Loucy (cell line): ENCODE measurements around the gene PABPC1L2B.
"Not testable (repeated sequence)": the region's sequence is repeated elsewhere in the genome, so short reads cannot be mapped to it uniquely, and the experiment has no call there.

ENCODE experiments used
- H2AFZ ChIP-seq: fragments of 200-600 bp; sonication (generic); 2 replicates; pipeline ENCODE4 v1.6.0; 2016; ENCODE audit warnings: antibody characterized with exemption, mild to moderate bottlenecking, low read length, moderate library complexity
- H3F3A ChIP-seq: fragments of 200-600 bp; 2 replicates; pipeline ENCODE4 v1.6.0; 2016; ENCODE audit warnings: antibody characterized with exemption, low read depth, mild to moderate bottlenecking
- H3K27me3 ChIP-seq: fragments of 200-600 bp; sonication (generic); 2 replicates; pipeline ENCODE4 v1.6.1; 2014; ENCODE audit warnings: low read length, mild to moderate bottlenecking; ENCODE audit not compliant: insufficient read depth, poor library complexity, severe bottlenecking
- H3K36me3 ChIP-seq: fragments of 200-600 bp; sonication (generic); 2 replicates; pipeline ENCODE4 v1.6.1; 2016; ENCODE audit warnings: low read length; ENCODE audit not compliant: insufficient read depth
- H3K4me1 ChIP-seq: fragments of 200-600 bp; sonication (generic); 2 replicates; pipeline ENCODE4 v1.5.1; 2014; ENCODE audit warnings: low read length, mild to moderate bottlenecking; ENCODE audit not compliant: insufficient read depth, poor library complexity, severe bottlenecking
- H3K4me2 ChIP-seq: fragments of 200-600 bp; sonication (generic); 2 replicates; pipeline ENCODE4 v1.6.0; 2014; ENCODE audit warnings: antibody characterized with exemption, low read length, low read depth, mild to moderate bottlenecking; ENCODE audit not compliant: poor library complexity, severe bottlenecking
- H3K4me3 ChIP-seq: fragments of 200-600 bp; sonication (generic); 2 replicates; pipeline ENCODE4 v1.5.1; 2014; ENCODE audit warnings: low read length, mild to moderate bottlenecking, mixed read lengths; ENCODE audit not compliant: poor library complexity, severe bottlenecking
- H3K79me2 ChIP-seq: fragments of 200-600 bp; sonication (generic); 2 replicates; pipeline ENCODE4 v1.6.1; 2014; ENCODE audit warnings: low read length; ENCODE audit not compliant: insufficient read depth
- H3K9ac ChIP-seq: fragments of 200-600 bp; sonication (generic); 2 replicates; pipeline ENCODE4 v1.6.0; 2014; ENCODE audit warnings: mild to moderate bottlenecking, low read depth, low read length, moderate library complexity; ENCODE audit not compliant: poor library complexity, severe bottlenecking
- H3K9me2 ChIP-seq: fragments of 200-600 bp; sonication (generic); replicated peaks from 2 replicates; pipeline ENCODE4 v1.6.1; 2016; ENCODE audit warnings: low read depth, low read length, mixed read lengths
- H3K9me3 ChIP-seq: fragments of 200-600 bp; sonication (generic); 2 replicates; pipeline ENCODE4 v1.6.1; 2014; ENCODE audit warnings: mild to moderate bottlenecking, antibody characterized with exemption, low read length, low read depth; ENCODE audit not compliant: insufficient read depth
- H4K20me1 ChIP-seq: fragments of 200-600 bp; sonication (generic); 2 replicates; pipeline ENCODE4 v1.6.0; 2014; ENCODE audit warnings: antibody characterized with exemption, low read length, mild to moderate bottlenecking; ENCODE audit not compliant: insufficient read depth, poor library complexity, severe bottlenecking

PABPC1L2B gene

GRCh38 chrX:73002733-73003132 lies at the start of gene PABPC1L2B:
Gene PABPC1L2B, plus strand, starts transcription at chrX:73002939. Its CDS starts 704 bp downstream, at chrX:73003643.
- H3F3A ChIP-seq, H3K9ac ChIP-seq, H3K36me3 ChIP-seq, H3K4me1 ChIP-seq, H3K79me2 ChIP-seq, H3K9me2 ChIP-seq, H3K4me2 ChIP-seq, H4K20me1 ChIP-seq, H3K9me3 ChIP-seq, H2AFZ ChIP-seq, H3K4me3 ChIP-seq, H3K27me3 ChIP-seq: not testable (repeated sequence)

GRCh38 chrX:72959971-72960370 lies 42.8 kb upstream of the PABPC1L2B start:
- not testable (repeated sequence) for H3K79me2 ChIP-seq, H3F3A ChIP-seq, H3K9ac ChIP-seq, H2AFZ ChIP-seq, H3K27me3 ChIP-seq, H3K4me1 ChIP-seq, H3K4me3 ChIP-seq, H3K9me2 ChIP-seq, H3K9me3 ChIP-seq, H4K20me1 ChIP-seq, H3K4me2 ChIP-seq, H3K36me3 ChIP-seq

- not testable (repeated sequence) for H2AFZ ChIP-seq, H3K9ac ChIP-seq, H3K79me2 ChIP-seq, H3F3A ChIP-seq, H3K9me3 ChIP-seq, H4K20me1 ChIP-seq, H3K4me1 ChIP-seq, H3K27me3 ChIP-seq, H3K9me2 ChIP-seq, H3K4me3 ChIP-seq, H3K36me3 ChIP-seq, H3K4me2 ChIP-seq
These were observed 30.9 kb upstream of the PABPC1L2B start for GRCh38 chrX:72971859-72972258.

GRCh38 chrX:72974885-72975284 lies 27.9 kb upstream of the PABPC1L2B start:
- not testable (repeated sequence) for H3K4me1 ChIP-seq

GRCh38 chrX:72980894-72981469 lies 21.8 kb upstream of the PABPC1L2B start:
- H3K4me2 ChIP-seq, H4K20me1 ChIP-seq, H3K9ac ChIP-seq, H3K9me3 ChIP-seq, H3K4me3 ChIP-seq, H3K27me3 ChIP-seq, H3F3A ChIP-seq, H2AFZ ChIP-seq, H3K9me2 ChIP-seq, H3K4me1 ChIP-seq, H3K36me3 ChIP-seq, H3K79me2 ChIP-seq: not testable (repeated sequence)

More at GRCh38 chrX:72974885-72975284, 27.9 kb upstream of the PABPC1L2B start:
- H3F3A ChIP-seq, H2AFZ ChIP-seq, H4K20me1 ChIP-seq, H3K36me3 ChIP-seq, H3K27me3 ChIP-seq, H3K4me3 ChIP-seq, H3K9me2 ChIP-seq, H3K9ac ChIP-seq, H3K9me3 ChIP-seq, H3K79me2 ChIP-seq, H3K4me2 ChIP-seq: not testable (repeated sequence)

GRCh38 chrX:73004032-73004431 lies 1.3 kb downstream of the PABPC1L2B start:
- H3K4me2 ChIP-seq, H4K20me1 ChIP-seq, H3K4me1 ChIP-seq, H3K9me3 ChIP-seq, H2AFZ ChIP-seq, H3K79me2 ChIP-seq, H3K27me3 ChIP-seq, H3K9me2 ChIP-seq, H3K4me3 ChIP-seq, H3F3A ChIP-seq, H3K9ac ChIP-seq, H3K36me3 ChIP-seq: not testable (repeated sequence)
